Adrenal gland (tissue), 12 donors: ENCODE data around the gene ANXA8. TPM values are rescaled to one million over a fixed set of nuclear protein-coding genes. Genes with fewer than 3 reads are reported as not detected.
"Not testable (repeated sequence)": the region's sequence is repeated elsewhere in the genome, so short reads cannot be mapped to it uniquely, and the experiment has no call there.

Source experiments
- DNase-seq, 7 donors: peaks; one replicate each; pipeline ENCODE4 v3.0.0-alpha.2; 2019 to 2020
- H3K27ac ChIP-seq, 5 donors: fragments of 200-600 bp; sonication (generic) in 4 of 5; 1 replicate in 3 of 5; 2 replicates in 2 of 5; pipeline versions ENCODE4 v1.5.1 to v1.8.0; 2016 to 2020; ENCODE audit warnings: mild to moderate bottlenecking in 1 of 5
- H3K27me3 ChIP-seq: fragments of 200-600 bp; 2 replicates; pipeline ENCODE4 v1.8.0; 2021
- H3K36me3 ChIP-seq, 2 donors: fragments of 200-600 bp; replicated peaks in 1 of 2; 1 replicate in 1 of 2; 2 replicates in 1 of 2; pipeline versions ENCODE4 v1.5.1 to v1.8.0; 2018 to 2022
- H3K4me1 ChIP-seq, 2 donors: fragments of 200-600 bp; replicated peaks in 1 of 2; 1 replicate in 1 of 2; 2 replicates in 1 of 2; pipeline versions ENCODE4 v1.5.1 to v1.8.0; 2018 to 2021
- H3K4me3 ChIP-seq, 4 donors: fragments of 200-600 bp; sonication (generic) in 3 of 4; one replicate each; pipeline ENCODE4 v1.5.1; 2016 to 2018
- H3K9me3 ChIP-seq, 3 donors: fragments of 200-600 bp; sonication (generic) in 1 of 3; replicated peaks in 1 of 3; 1 replicate in 2 of 3; 2 replicates in 1 of 3; pipeline versions ENCODE4 v1.5.1 to v1.8.0; 2016 to 2021
- CTCF ChIP-seq, 6 experiments: fragments of 450-650 bp in 4 of 6; fragments of 200-600 bp in 2 of 6; sonication (generic) in 1 of 6; IDR thresholded peaks; 1 replicate in 5 of 6; 2 replicates in 1 of 6; pipeline versions ENCODE4 v1.5.1 to v1.8.0; 2016 to 2021; ENCODE audit warnings: antibody characterized with exemption in 6 of 6, mild to moderate bottlenecking in 2 of 6, moderate library complexity in 1 of 6
- POLR2A ChIP-seq, 2 donors: fragments of 450-650 bp; IDR thresholded peaks; one replicate each; pipeline ENCODE4 v1.6.1; 2017; ENCODE audit warnings: antibody characterized with exemption in 2 of 2, mild to moderate bottlenecking in 2 of 2, moderate library complexity in 1 of 2
- WGBS, 4 donors: extraction: QIAGEN DNeasy Blood & Tissue Kit in 2 of 4; methylation state at CpG; one replicate each; pipeline versions ENCODE4 v1.1.5 to v1.1.7; 2013 to 2017; 5-methylcytosine and 5-hydroxymethylcytosine counted together
- intact Hi-C, 2 donors: fragments of 100-400 bp; cut with DNase I; formaldehyde crosslinking; loops; one replicate each; pipeline versions ENCODE4 v1.14.1 to v1.15.0; 2022 to 2023
- polyA plus RNA-seq, 3 donors: library from polyadenylated mRNA; stranded (reverse); fragments of 200-250 nt in 2 of 3; fragments of 350-450 nt in 1 of 3; fragmentation: Illumina TruSeq in 1 of 3; extraction: RNeasy Lipid Tissue Mini Kit (QIAGEN cat#74804) in 1 of 3; gene quantifications; one replicate each; pipeline ENCODE4 v1.2.3, GENCODE V29; 2013 to 2014
- total RNA-seq, 9 donors: library from RNA; depleted of rRNA in 4 of 9; stranded (reverse); fragments of >200 nt in 4 of 9; fragments of 120-200 nt in 1 of 9; fragmentation: NEBNext Ultra II Directional in 1 of 9; extraction: Animal tissue kit (Norgen Biotek cat#: 25700) in 1 of 9; gene quantifications; one replicate each; pipeline versions ENCODE4 v1.1.0 to v1.2.4, GENCODE V29; 2013 to 2023
- donor health status: healthy with polysubstance abuse.
- donor health status: Bipolar disorder and iron deficiency.
- donor health status: DM: yes; HTN: yes; CAD: no.
- donor health status: DM: no; HTN: no; CAD: no.
- donor health status: DM: no; HTN: no; CAD: no.
- donor health status: DM: yes; HTN: yes; CAD: no.

Gene ANXA8
- total and polyA plus RNA-seq, 12 donors = 0.33 to 2.2 (median 0.81) TPM; not detected in 3

- H3K27me3 ChIP-seq, H3K9me3 ChIP-seq, H3K36me3 ChIP-seq, H3K4me1 ChIP-seq, H3K27ac ChIP-seq, H3K4me3 ChIP-seq, intact Hi-C loops: not testable (repeated sequence)
- WGBS, 4 donors = 80 to 87% (median 83%) methylated on average over 13 to 14 of the region's 14 CpGs
- peak in 1 of 7 donors; percentile 1 for DNase-seq
Observed at GRCh38 chr10:47465216-47465917, 18.5 kb downstream of the ANXA8 start.

- DNase-seq, H3K27ac ChIP-seq, intact Hi-C loops, H3K9me3 ChIP-seq, H3K36me3 ChIP-seq, H3K4me3 ChIP-seq, H3K27me3 ChIP-seq, H3K4me1 ChIP-seq: not testable (repeated sequence)
- 86% methylated on average over 3 of the region's 9 CpGs; no CpG with 5 or more reads in 3 of the 4 donors for WGBS, 4 donors
Observed at GRCh38 chr10:47462577-47463358, 21.1 kb downstream of the ANXA8 start.

- DNase-seq = peak; percentile 59 to 86 (median 81)
- not testable (repeated sequence) for H3K27me3 ChIP-seq
Observed at GRCh38 chr10:47461261-47461687, 22.6 kb downstream of the ANXA8 start.

GRCh38 chr10:47458466-47459154 lies 25.3 kb downstream of the ANXA8 start:
- Histone ChIP-seq H3K27me3 (no peaks in the 10 kb centered on the region), H3K9me3 (no peaks in the 10 kb centered on the region), H3K4me1 (no peaks in the 10 kb centered on the region), H3K4me3 (no peak overlapping the region), H3K36me3 (no peaks in the 10 kb centered on the region), H3K27ac (no peak overlapping the region)
- DNase-seq = peak in 3 of 7 donors; percentile 10 to 30 (median 11)
- 59 to 78% (median 65%) methylated on average over 4 of the region's 4 CpGs for WGBS, 4 donors
- intact Hi-C loops = loop anchor here in 1 of 2 donors (10.0 kb wide), 1 partner anchor 94 kb away; no protein-coding TSS in a partner anchor
- TF ChIP-seq POLR2A (IDR thresholded peaks at IDR 0.05) (no peak), CTCF (IDR thresholded peaks at IDR 0.05) (no peak)

More at GRCh38 chr10:47461261-47461687, 22.6 kb downstream of the ANXA8 start:
- WGBS, 4 donors = 0 to 2% (median 1%) methylated on average over 3 to 27 of the region's 37 CpGs
- H3K27ac ChIP-seq, H3K4me1 ChIP-seq, H3K36me3 ChIP-seq, intact Hi-C loops, H3K9me3 ChIP-seq: not testable (repeated sequence)
- TF ChIP-seq CTCF (IDR thresholded peaks at IDR 0.05) = peak in 1 of 6 experiments; percentile 21
- H3K4me3 ChIP-seq = peak overlapping the region in 1 of 4 donors; percentile 20

- Histone ChIP-seq H3K27me3 (no peaks in the 10 kb centered on the region), H3K4me1 (no peaks in the 10 kb centered on the region), H3K9me3 (no peaks in the 10 kb centered on the region), H3K4me3 (no peak overlapping the region), H3K36me3 (no peaks in the 10 kb centered on the region), H3K27ac (no peak overlapping the region)
- intact Hi-C loops = loop anchor here in 1 of 2 donors (10.0 kb wide), 1 partner anchor 93 kb away; no protein-coding TSS in a partner anchor
- peak in 1 of 7 donors; percentile 3 for DNase-seq
- TF ChIP-seq POLR2A (IDR thresholded peaks at IDR 0.05) (no peak), CTCF (IDR thresholded peaks at IDR 0.05) (no peak)
- WGBS, 4 donors = 92 to 100% (median 94%) methylated on average over 1 of the region's 1 CpG
Observed at GRCh38 chr10:47457826-47458225, 26.1 kb downstream of the ANXA8 start.
